AG04450 (cell line): Measurements from ENCODE around the gene ZBBX. TPM values are rescaled to one million over a fixed set of nuclear protein-coding genes. Genes with fewer than 3 reads are reported as not detected.
"Not testable (repeated sequence)": the region's sequence is repeated elsewhere in the genome, so short reads cannot be mapped to it uniquely, and the experiment has no call there.

ENCODE experiments used
- CTCF ChIA-PET: fragments of 300-600, 350-600 bp; formaldehyde crosslinking; extraction: SDS; loops from one replicate; lab custom pipeline; 2022; ENCODE audit warnings: antibody characterized with exemption, inconsistent platforms; lab: Charles Lee
- POLR2A ChIA-PET: fragments of 350-600 bp; formaldehyde crosslinking; extraction: SDS; loops from one replicate; lab custom pipeline; 2021; ENCODE audit warnings: antibody characterized with exemption, inconsistent platforms; lab: Yijun Ruan, JAX
- DNase-seq: peaks from one replicate; pipeline ENCODE4 v3.0.0-alpha.2; 2011; ENCODE audit warnings: low read depth, low spot score
- H3K27ac ChIP-seq: one replicate; pipeline ENCODE4 v1.5.1; 2012; ENCODE audit warnings: low read depth, low read length, control low read depth
- H3K27me3 ChIP-seq: one replicate; pipeline ENCODE4 v1.6.0; 2012; ENCODE audit warnings: low read length; ENCODE audit not compliant: control insufficient read depth, insufficient read depth
- H3K4me3 ChIP-seq: 2 replicates; pipeline ENCODE4 v1.5.1; 2011; ENCODE audit warnings: mild to moderate bottlenecking, low read depth, low read length, control low read depth
- H3K9me3 ChIP-seq: 2 replicates; pipeline ENCODE4 v1.5.1; 2012; ENCODE audit warnings: low read length; ENCODE audit not compliant: control insufficient read depth, insufficient read depth
- CTCF ChIP-seq: IDR thresholded peaks from 2 replicates; pipeline ENCODE4 v1.5.1; 2011; ENCODE audit warnings: low read depth, low read length, control low read depth, inconsistent platforms
- polyA minus RNA-seq: library from RNA; depleted of rRNA, polyadenylated mRNA; stranded (reverse); fragments of >200 nt; gene quantifications from 2 replicates; pipeline ENCODE4 v1.2.3, GENCODE V29; 2011; rRNA and poly(A)+ RNA removed
- polyA plus RNA-seq: library from polyadenylated mRNA; depleted of rRNA; stranded (reverse); fragments of >200 nt; gene quantifications from 2 replicates; pipeline ENCODE4 v1.2.3, GENCODE V29; 2011; rRNA removed

The ZBBX gene
- not detected in 2 replicates for polyA plus RNA-seq
- polyA minus RNA-seq: not detected in 2 replicates

GRCh38 chr3:167380004-167380689 lies at the start of gene ZBBX:
ZBBX (minus strand) TSS chr3:167380297; CDS start chr3:167372901, 7,396 bp downstream.
- no peaks in the 10 kb centered on the region for H3K27me3 ChIP-seq
- H3K9me3 ChIP-seq: no peaks in the 10 kb centered on the region
- peak; percentile 53 for DNase-seq
- POLR2A ChIA-PET: no interaction called here
- peak within 1 kb of the TSS; percentile 67 for H3K4me3 ChIP-seq
- TF ChIP-seq CTCF: peak; percentile 98
- no peak within 1 kb of the TSS for H3K27ac ChIP-seq
- CTCF ChIA-PET: interaction anchor here (0.6 to 4.2 kb wide), 30 partner anchors 9 to 660 kb away, joined by 3 to 46 read pairs (median 4); partner anchors contain the start of gene SERPINI1

GRCh38 chr3:167426962-167427361 lies 46.9 kb upstream of the ZBBX start:
- H3K27me3 ChIP-seq, CTCF ChIA-PET, H3K27ac ChIP-seq, H3K4me3 ChIP-seq, POLR2A ChIA-PET, DNase-seq, H3K9me3 ChIP-seq: not testable (repeated sequence)

GRCh38 chr3:167422396-167422795 lies 42.3 kb upstream of the ZBBX start:
- H3K9me3 ChIP-seq, H3K4me3 ChIP-seq, POLR2A ChIA-PET, DNase-seq, CTCF ChIA-PET, H3K27me3 ChIP-seq, H3K27ac ChIP-seq: not testable (repeated sequence)

- no peak for DNase-seq
- TF ChIP-seq CTCF: no peak
- ChIA-PET POLR2A (no interaction called here), CTCF (interaction anchor here (0.7 kb wide), 1 partner anchor 405 kb away, joined by 3 read pairs; no protein-coding TSS in a partner anchor)
- Histone ChIP-seq H3K9me3 (no peaks in the 10 kb centered on the region), H3K27me3 (no peaks in the 10 kb centered on the region), H3K27ac (no peak overlapping the region), H3K4me3 (no peak overlapping the region)
Observed at GRCh38 chr3:167409611-167410010, 29.5 kb upstream of the ZBBX start.

- TF ChIP-seq CTCF: peak; percentile 20; the same call in 1 of the 2 replicates
- DNase-seq: peak; percentile 2
- H3K27me3 ChIP-seq: no peaks in the 10 kb centered on the region
- H3K9me3 ChIP-seq: no peaks in the 10 kb centered on the region
- CTCF ChIA-PET: interaction anchor here (1.0 kb wide), 1 partner anchor 475 kb away, joined by 3 read pairs; no protein-coding TSS in a partner anchor
- no peak overlapping the region for H3K4me3 ChIP-seq
- POLR2A ChIA-PET: no interaction called here
- H3K27ac ChIP-seq: no peak overlapping the region
Observed at GRCh38 chr3:167406876-167407492, 26.9 kb upstream of the ZBBX start.

- ChIA-PET POLR2A (no interaction called here), CTCF (interaction anchor here (1.2 to 1.4 kb wide), 2 partner anchors 16 to 18 kb away, joined by 3 to 8 read pairs; partner anchors contain the start of gene ZBBX)
- no peak for DNase-seq
- no peak overlapping the region for H3K27ac ChIP-seq
- H3K4me3 ChIP-seq: no peak overlapping the region
- no peaks in the 10 kb centered on the region for H3K9me3 ChIP-seq
- H3K27me3 ChIP-seq: no peaks in the 10 kb centered on the region
- TF ChIP-seq CTCF: no peak
Observed at GRCh38 chr3:167397826-167398225, 17.7 kb upstream of the ZBBX start.
